Naive thymus-derived CD8-positive, alpha-beta T cell (primary cell): ENCODE results near the gene AUTS2. TPM values are rescaled to one million over a fixed set of nuclear protein-coding genes. Genes with fewer than 3 reads are reported as not detected.
A peak's percentile ranks its signal among the peaks of the same experiment; 100 is the strongest.

Experiments
- ATAC-seq, 2 donors: fragments of 150-1000 bp; cut with Tn5 transposase in 1 of 2; sonication (Bioruptor Pico), chemical (Tn5 transposase) in 1 of 2; 1 replicate in 1 of 2; 2 replicates in 1 of 2; pipeline ENCODE4 v1.10.0; 2021; ENCODE audit warnings: mild to moderate bottlenecking in 2 of 2, moderate library complexity in 2 of 2
- POLR2A ChIA-PET: fragments of 350-600 bp; sonication (Branson Sonifier 250); formaldehyde crosslinking; loops from one replicate; lab custom pipeline; 2021; ENCODE audit warnings: antibody characterized with exemption; lab: Charles Lee
- DNase-seq, 10 donors: peaks; one replicate each; pipeline versions ENCODE4 v3.0.0 to v3.0.0-alpha.2; 2020 to 2022
- H3K27ac Mint-ChIP-seq, 10 donors: one replicate each; pipeline ENCODE4 v1.8.0; 2020 to 2022; ENCODE audit warnings: mild to moderate bottlenecking in 10 of 10, mixed read lengths in 10 of 10, moderate library complexity in 4 of 10, inconsistent platforms in 1 of 10
- H3K27me3 Mint-ChIP-seq, 5 donors: one replicate each; pipeline ENCODE4 v1.8.0; 2021 to 2022; ENCODE audit warnings: mixed read lengths in 5 of 5
- H3K36me3 Mint-ChIP-seq, 3 donors: one replicate each; pipeline ENCODE4 v1.8.0; 2020 to 2022; ENCODE audit warnings: mixed read lengths in 3 of 3, mild to moderate bottlenecking in 2 of 3, inconsistent platforms in 1 of 3
- H3K4me1 Mint-ChIP-seq, 4 donors: one replicate each; pipeline ENCODE4 v1.8.0; 2021 to 2022; ENCODE audit warnings: mixed read lengths in 4 of 4
- H3K4me3 Mint-ChIP-seq, 10 donors: one replicate each; pipeline ENCODE4 v1.8.0; 2020 to 2022; ENCODE audit warnings: mild to moderate bottlenecking in 10 of 10, mixed read lengths in 10 of 10, moderate library complexity in 6 of 10, inconsistent platforms in 1 of 10
- H3K9me3 Mint-ChIP-seq, 9 donors: one replicate each; pipeline ENCODE4 v1.8.0; 2020 to 2022; ENCODE audit warnings: mixed read lengths in 9 of 9, mild to moderate bottlenecking in 3 of 9, inconsistent platforms in 1 of 9, moderate library complexity in 1 of 9
- polyA plus RNA-seq, 3 donors: library from polyadenylated mRNA; unstranded; fragments of 300-500 nt; fragmentation: Illumina TruSeq; gene quantifications; one replicate each; pipeline ENCODE4 v1.2.3, GENCODE V29; 2021
- total RNA-seq, 8 experiments: library from RNA in 2 of 8; stranded (reverse) in 2 of 8; gene quantifications; one replicate each; pipeline ENCODE4 v1.2.3 and lab custom pipeline; 2021 to 2026

The AUTS2 gene
- total and polyA plus RNA-seq, 5 experiments from 2014 or later, result 0.36 to 4.6 (median 3.0) TPM

- Mint-ChIP-seq H3K27me3 (peaks cover 5 to 11% (median 9%) of the 10 kb centered on the region in 5 donors), H3K4me1 (peaks cover 1 to 25% (median 9%) of the 10 kb centered on the region in 4 donors), H3K36me3 (no peaks in the 10 kb centered on the region), H3K4me3 (no peak overlapping the region), H3K27ac (peak overlapping the region in 1 of 10 donors; percentile 37), H3K9me3 (peaks cover 0 to 4% (median 0%) of the 10 kb centered on the region in 9 donors)
- DNase-seq (no peak), ATAC-seq (no peak)
- POLR2A ChIA-PET, result no interaction called here
These were observed 579.9 kb downstream of the AUTS2 start for GRCh38 chr7:70178211-70178610.

GRCh38 chr7:70178787-70179186 lies 580.5 kb downstream of the AUTS2 start:
- DNase-seq, result no peak
- Mint-ChIP-seq H3K27me3 (peaks cover 5 to 14% (median 11%) of the 10 kb centered on the region in 5 donors), H3K9me3 (peaks cover 0 to 4% (median 0%) of the 10 kb centered on the region in 9 donors), H3K4me1 (peaks cover under 1 to 25% (median 9%) of the 10 kb centered on the region in 4 donors), H3K27ac (no peak overlapping the region), H3K36me3 (no peaks in the 10 kb centered on the region), H3K4me3 (peak overlapping the region in 1 of 10 donors; percentile 45)
- no peak for ATAC-seq
- POLR2A ChIA-PET, result no interaction called here

DNA sequence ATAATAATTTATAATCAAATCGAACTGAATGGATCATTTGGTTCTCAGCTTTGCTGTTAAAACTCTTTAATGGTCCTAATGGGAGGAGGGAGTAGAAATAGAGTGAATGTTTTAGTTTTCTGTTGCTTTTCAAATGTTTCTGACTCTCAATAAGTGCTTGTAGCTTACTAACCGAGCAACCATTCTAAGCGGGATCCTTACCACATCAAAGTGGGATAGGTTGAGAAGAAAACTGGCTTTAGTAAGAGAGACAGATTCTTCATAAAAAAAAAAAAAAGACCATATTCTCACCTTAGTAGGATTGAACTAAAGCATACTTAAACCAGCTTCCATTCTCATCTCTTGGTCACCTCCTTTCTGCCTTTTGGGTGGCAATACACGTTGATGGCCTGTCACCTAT lies 584.2 kb downstream of the AUTS2 start:
- peaks cover 0 to 20% (median 8%) of the 10 kb centered on the region in 4 donors for H3K4me1 Mint-ChIP-seq
- H3K27me3 Mint-ChIP-seq, result peaks cover 3 to 34% (median 10%) of the 10 kb centered on the region in 5 donors
- ATAC-seq, result no peak
- DNase-seq, result no peak
- H3K36me3 Mint-ChIP-seq, result no peaks in the 10 kb centered on the region
- no peak overlapping the region for H3K27ac Mint-ChIP-seq
- no peak overlapping the region for H3K4me3 Mint-ChIP-seq
- H3K9me3 Mint-ChIP-seq, result peaks cover 0 to 3% (median 0%) of the 10 kb centered on the region in 9 donors
- POLR2A ChIA-PET, result no interaction called here

- Mint-ChIP-seq H3K4me3 (no peak overlapping the region), H3K9me3 (peaks cover 0 to 3% (median 0%) of the 10 kb centered on the region in 9 donors), H3K27me3 (peaks cover 3 to 40% (median 12%) of the 10 kb centered on the region in 5 donors), H3K27ac (no peak overlapping the region), H3K4me1 (peaks cover 0 to 12% (median 2%) of the 10 kb centered on the region in 4 donors), H3K36me3 (no peaks in the 10 kb centered on the region)
- POLR2A ChIA-PET, result no interaction called here
- ATAC-seq, result no peak
- DNase-seq, result no peak
These were observed 585.0 kb downstream of the AUTS2 start for GRCh38 chr7:70183278-70183677.

- peaks cover 0 to 2% (median 0%) of the 10 kb centered on the region in 9 donors for H3K9me3 Mint-ChIP-seq
- no peak for DNase-seq
- no peak overlapping the region for H3K4me3 Mint-ChIP-seq
- H3K4me1 Mint-ChIP-seq, result no peaks in the 10 kb centered on the region
- no peaks in the 10 kb centered on the region for H3K36me3 Mint-ChIP-seq
- POLR2A ChIA-PET, result no interaction called here
- H3K27ac Mint-ChIP-seq, result no peak overlapping the region
- peaks cover 0 to 43% (median 3%) of the 10 kb centered on the region in 5 donors for H3K27me3 Mint-ChIP-seq
- ATAC-seq, result no peak
These were observed 590.8 kb downstream of the AUTS2 start for GRCh38 chr7:70188901-70189650.

DNA sequence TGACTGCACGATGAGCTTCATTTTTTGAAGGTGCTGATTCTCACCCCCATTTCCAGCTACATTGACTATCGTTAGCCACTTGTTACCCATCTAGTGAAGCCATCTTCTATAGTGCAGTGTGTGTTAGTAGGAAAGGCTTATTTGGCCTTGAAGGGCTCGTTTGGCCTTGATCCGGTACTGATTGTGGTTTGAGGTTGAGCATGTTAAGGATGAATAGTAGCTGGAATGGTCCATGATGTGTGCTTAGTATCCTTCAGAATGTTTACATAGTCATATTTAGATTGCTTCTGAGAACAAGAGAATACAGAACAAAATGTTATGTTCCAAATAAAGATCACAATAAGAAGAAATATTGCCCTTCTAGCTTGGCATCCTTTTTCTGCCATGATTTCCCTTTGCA lies 591.5 kb downstream of the AUTS2 start:
- H3K27ac Mint-ChIP-seq, result no peak overlapping the region
- DNase-seq, result no peak
- no peaks in the 10 kb centered on the region for H3K4me1 Mint-ChIP-seq
- H3K27me3 Mint-ChIP-seq, result peaks cover 0 to 36% (median 0%) of the 10 kb centered on the region in 5 donors
- H3K36me3 Mint-ChIP-seq, result no peaks in the 10 kb centered on the region
- no peak overlapping the region for H3K4me3 Mint-ChIP-seq
- POLR2A ChIA-PET, result no interaction called here
- peaks cover 0 to 2% (median 0%) of the 10 kb centered on the region in 9 donors for H3K9me3 Mint-ChIP-seq
- ATAC-seq, result no peak

DNA sequence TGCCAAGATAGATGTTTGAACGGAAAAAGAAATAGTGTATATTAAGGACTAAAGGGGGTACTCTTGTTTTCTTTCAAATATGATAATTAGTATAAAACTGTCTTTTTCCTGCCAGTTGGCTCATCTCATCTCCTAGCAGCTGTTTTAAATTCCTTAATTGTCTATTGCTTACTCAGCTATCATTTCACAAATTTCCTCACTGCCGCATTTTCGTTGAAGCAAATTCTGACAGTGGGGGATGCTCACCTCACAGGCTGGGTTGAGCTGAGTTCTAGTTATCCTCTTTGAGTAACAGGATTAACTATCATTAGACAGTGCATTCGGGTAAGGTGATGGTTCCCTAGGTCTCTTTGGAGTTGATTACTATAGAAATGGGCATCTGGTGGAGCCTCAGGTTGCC lies 592.0 kb downstream of the AUTS2 start:
- no peaks in the 10 kb centered on the region for H3K4me1 Mint-ChIP-seq
- no peak for DNase-seq

GRCh38 chr7:70193514-70193913 lies 595.2 kb downstream of the AUTS2 start:
- POLR2A ChIA-PET, result no interaction called here
- Mint-ChIP-seq H3K27me3 (peaks cover 0 to 15% (median 0%) of the 10 kb centered on the region in 5 donors), H3K27ac (no peak overlapping the region), H3K4me3 (no peak overlapping the region), H3K4me1 (no peaks in the 10 kb centered on the region), H3K9me3 (peaks cover 0 to 3% (median 0%) of the 10 kb centered on the region in 9 donors), H3K36me3 (no peaks in the 10 kb centered on the region)
- peak in 3 of 10 donors; percentile 4 to 21 (median 8) for DNase-seq
- ATAC-seq, result no peak

More for the DNA sequence above, 592.0 kb downstream of the AUTS2 start:
- no peak for ATAC-seq
- H3K4me3 Mint-ChIP-seq, result no peak overlapping the region
- no peak overlapping the region for H3K27ac Mint-ChIP-seq
- POLR2A ChIA-PET, result no interaction called here
- peaks cover 0 to 2% (median 0%) of the 10 kb centered on the region in 9 donors for H3K9me3 Mint-ChIP-seq
- peaks cover 0 to 32% (median 0%) of the 10 kb centered on the region in 5 donors for H3K27me3 Mint-ChIP-seq
- H3K36me3 Mint-ChIP-seq, result no peaks in the 10 kb centered on the region

DNA sequence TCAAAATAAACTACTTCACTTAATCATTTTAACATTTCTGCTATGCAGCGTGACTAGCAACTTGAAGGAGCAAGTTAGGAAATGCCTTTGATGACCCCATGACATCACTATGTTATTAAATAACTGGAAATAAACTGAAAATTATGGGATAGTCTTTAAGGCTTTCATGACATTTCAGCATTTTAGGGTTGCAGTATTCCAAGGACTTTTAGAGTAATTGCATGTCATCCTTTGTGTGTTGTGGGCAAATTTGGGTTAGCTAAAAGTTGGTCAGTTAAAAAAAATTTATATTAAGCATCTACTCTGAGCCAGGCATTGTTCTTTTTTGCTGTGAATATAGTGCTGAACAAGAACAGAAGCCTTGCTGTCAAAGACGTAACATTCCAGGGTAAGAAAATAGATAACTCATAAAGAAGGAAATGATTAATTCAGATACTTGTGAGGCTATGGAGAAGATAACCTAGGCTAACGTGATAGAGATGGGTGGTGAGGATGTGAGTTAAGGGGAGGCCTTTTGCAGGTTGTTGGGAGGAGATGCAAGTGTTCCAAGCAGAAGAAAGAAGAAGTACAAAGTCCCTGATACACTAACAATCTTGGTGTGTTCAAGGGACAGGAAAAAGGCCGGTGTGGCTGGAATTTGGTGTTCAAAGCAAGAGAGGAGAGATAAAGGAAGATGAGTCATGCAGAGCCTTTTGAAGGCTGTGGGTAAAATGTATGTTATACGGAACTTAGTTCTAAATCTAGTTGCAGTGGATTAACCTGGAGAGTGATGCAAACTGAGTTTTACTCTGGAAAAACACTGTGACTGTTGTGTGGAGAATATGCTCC lies 610.2 kb downstream of the AUTS2 start:
- no peaks in the 10 kb centered on the region for H3K4me1 Mint-ChIP-seq
- no peak overlapping the region for H3K4me3 Mint-ChIP-seq
- no peaks in the 10 kb centered on the region for H3K36me3 Mint-ChIP-seq
- no peak overlapping the region for H3K27ac Mint-ChIP-seq
- POLR2A ChIA-PET, result no interaction called here
- DNase-seq (no peak), ATAC-seq (no peak)
- peaks cover 0 to 2% (median 0%) of the 10 kb centered on the region in 9 donors for H3K9me3 Mint-ChIP-seq
- H3K27me3 Mint-ChIP-seq, result no peaks in the 10 kb centered on the region

- H3K27me3 Mint-ChIP-seq, result no peaks in the 10 kb centered on the region
- DNase-seq (no peak), ATAC-seq (no peak)
- no peak overlapping the region for H3K27ac Mint-ChIP-seq
- POLR2A ChIA-PET, result no interaction called here
- peaks cover 0 to 2% (median 0%) of the 10 kb centered on the region in 9 donors for H3K9me3 Mint-ChIP-seq
- no peak overlapping the region for H3K4me3 Mint-ChIP-seq
- H3K36me3 Mint-ChIP-seq, result no peaks in the 10 kb centered on the region
- H3K4me1 Mint-ChIP-seq, result no peaks in the 10 kb centered on the region
These were observed 612.1 kb downstream of the AUTS2 start for GRCh38 chr7:70210200-70210935.

DNA sequence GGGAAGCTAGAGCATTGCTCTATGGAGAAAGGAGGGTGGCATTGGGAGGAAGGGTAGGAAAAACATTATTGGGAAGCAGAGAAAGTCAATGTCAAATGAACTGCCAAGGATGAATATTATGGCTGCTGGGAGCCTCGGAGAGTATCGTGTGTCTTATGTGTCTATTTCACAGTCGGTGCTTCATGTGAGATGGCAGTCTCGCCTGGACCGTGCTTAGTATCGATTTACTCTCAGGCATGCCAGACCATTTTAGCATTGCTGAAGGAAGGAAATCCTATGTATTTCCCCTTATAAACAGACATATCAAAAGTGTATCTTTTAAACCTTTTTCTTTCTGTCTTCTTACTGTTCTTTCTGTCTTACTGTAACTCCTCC lies 612.6 kb downstream of the AUTS2 start:
- no peak overlapping the region for H3K27ac Mint-ChIP-seq
- POLR2A ChIA-PET, result no interaction called here
- ATAC-seq, result no peak
- no peaks in the 10 kb centered on the region for H3K36me3 Mint-ChIP-seq
- no peaks in the 10 kb centered on the region for H3K4me1 Mint-ChIP-seq
- DNase-seq, result no peak
- H3K27me3 Mint-ChIP-seq, result no peaks in the 10 kb centered on the region
- no peak overlapping the region for H3K4me3 Mint-ChIP-seq
- H3K9me3 Mint-ChIP-seq, result peaks cover 0 to 2% (median 0%) of the 10 kb centered on the region in 9 donors

DNA sequence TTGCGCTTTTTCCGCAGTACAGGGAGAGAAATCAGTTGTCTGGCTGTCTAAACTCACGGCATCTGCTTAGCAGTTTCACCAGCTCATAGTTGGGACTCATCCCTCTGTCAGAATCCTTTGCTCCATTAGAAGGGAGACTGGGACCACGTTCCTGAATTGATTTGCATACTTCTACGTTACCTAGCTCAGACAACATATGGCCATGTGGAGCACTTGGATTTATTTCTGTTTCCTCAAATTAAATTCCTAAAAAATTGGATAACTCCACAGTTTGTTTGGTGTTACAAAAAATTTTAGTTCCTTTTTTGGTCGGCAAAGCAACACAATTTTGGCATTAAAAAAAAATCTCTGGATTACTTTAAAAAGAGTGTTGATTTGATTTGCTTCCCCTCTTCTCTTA lies 614.0 kb downstream of the AUTS2 start:
- ATAC-seq, result no peak
- Mint-ChIP-seq H3K36me3 (no peaks in the 10 kb centered on the region), H3K4me3 (no peak overlapping the region)

More for the DNA sequence above, 614.0 kb downstream of the AUTS2 start:
- DNase-seq, result no peak
- H3K27ac Mint-ChIP-seq, result no peak overlapping the region
- H3K9me3 Mint-ChIP-seq, result no peaks in the 10 kb centered on the region
- POLR2A ChIA-PET, result no interaction called here
- no peaks in the 10 kb centered on the region for H3K27me3 Mint-ChIP-seq
- no peaks in the 10 kb centered on the region for H3K4me1 Mint-ChIP-seq
